Fibroblast of lung (primary cell): ENCODE measurements around the gene TAB3.

Experiments
- EZH2 ChIP-seq: IDR thresholded peaks from 2 replicates; pipeline ENCODE4 v1.5.1; 2012; ENCODE audit warnings: low read length, control low read depth, mild to moderate bottlenecking; ENCODE audit errors: missing control alignments
- TF ChIP-seq, protein P1 (sequence below), 2 donors: IDR thresholded peaks in 1 of 2; conservative IDR thresholded peaks in 1 of 2; 1 replicate in 1 of 2; 2 replicates in 1 of 2; pipeline ENCODE4 v1.5.1; 2011 to 2012; ENCODE audit warnings: low read length in 2 of 2, control low read depth in 1 of 2, inconsistent platforms in 1 of 2, low read depth in 1 of 2, mild to moderate bottlenecking in 1 of 2

DNA sequence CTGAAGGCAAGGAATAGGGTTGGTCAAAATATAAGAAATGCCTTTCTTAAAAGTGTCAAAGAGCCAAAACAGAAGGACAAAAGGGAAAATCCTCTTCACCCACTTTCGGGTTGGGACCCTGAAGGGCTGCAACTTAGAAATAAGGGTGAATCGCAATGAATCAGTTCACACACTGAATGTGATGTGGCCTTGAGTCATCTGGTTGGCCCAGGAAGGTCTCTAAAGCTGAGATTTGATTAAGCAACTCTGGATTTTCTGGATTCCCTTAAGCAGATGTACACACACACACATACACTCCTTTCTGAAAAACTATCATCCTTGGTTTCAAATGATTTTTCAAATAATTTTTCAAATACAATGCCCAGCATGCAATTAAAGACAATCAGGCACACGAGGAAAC lies 13.1 kb downstream of the TAB3 start:
- TF ChIP-seq, protein P1, sequence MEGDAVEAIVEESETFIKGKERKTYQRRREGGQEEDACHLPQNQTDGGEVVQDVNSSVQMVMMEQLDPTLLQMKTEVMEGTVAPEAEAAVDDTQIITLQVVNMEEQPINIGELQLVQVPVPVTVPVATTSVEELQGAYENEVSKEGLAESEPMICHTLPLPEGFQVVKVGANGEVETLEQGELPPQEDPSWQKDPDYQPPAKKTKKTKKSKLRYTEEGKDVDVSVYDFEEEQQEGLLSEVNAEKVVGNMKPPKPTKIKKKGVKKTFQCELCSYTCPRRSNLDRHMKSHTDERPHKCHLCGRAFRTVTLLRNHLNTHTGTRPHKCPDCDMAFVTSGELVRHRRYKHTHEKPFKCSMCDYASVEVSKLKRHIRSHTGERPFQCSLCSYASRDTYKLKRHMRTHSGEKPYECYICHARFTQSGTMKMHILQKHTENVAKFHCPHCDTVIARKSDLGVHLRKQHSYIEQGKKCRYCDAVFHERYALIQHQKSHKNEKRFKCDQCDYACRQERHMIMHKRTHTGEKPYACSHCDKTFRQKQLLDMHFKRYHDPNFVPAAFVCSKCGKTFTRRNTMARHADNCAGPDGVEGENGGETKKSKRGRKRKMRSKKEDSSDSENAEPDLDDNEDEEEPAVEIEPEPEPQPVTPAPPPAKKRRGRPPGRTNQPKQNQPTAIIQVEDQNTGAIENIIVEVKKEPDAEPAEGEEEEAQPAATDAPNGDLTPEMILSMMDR (conservative IDR thresholded peaks at IDR 0.05 in 1 of 2, IDR thresholded peaks at IDR 0.05 in 1 of 2; ENCODE audit: low read depth in 1 of 2, low read length in 2 of 2) = no peak
- no peak for TF ChIP-seq EZH2
